HG03558 (cell line): Measurements from ENCODE around the gene NTSR1.

Experiments used
- ATAC-seq: cut with Tn5 transposase; IDR thresholded peaks from one replicate; pipeline ENCODE4 v1.9.1; 2021; ENCODE audit warnings: moderate number of reproducible peaks; ENCODE audit not compliant: unreplicated experiment; ENCODE audit errors: extremely low read depth

Gene NTSR1

GRCh38 chr20:62708591-62709536, at the start of gene NTSR1:
TSS of gene NTSR1 (plus strand) at chr20:62708836. CDS start at chr20:62709208, 372 bp downstream.
- no peak for ATAC-seq

- no peak for ATAC-seq
Observed at GRCh38 chr20:62659488-62660239, 49.0 kb upstream of the NTSR1 start.

GRCh38 chr20:62660240-62660615, 48.4 kb upstream of the NTSR1 start:
- ATAC-seq, result no peak

GRCh38 chr20:62660768-62661167, 47.9 kb upstream of the NTSR1 start:
- ATAC-seq, result no peak

GRCh38 chr20:62661647-62662046, 47.0 kb upstream of the NTSR1 start:
- ATAC-seq, result no peak

- ATAC-seq, result no peak
Observed at GRCh38 chr20:62662422-62662821, 46.2 kb upstream of the NTSR1 start.

GRCh38 chr20:62663145-62664018, 45.3 kb upstream of the NTSR1 start:
- no peak for ATAC-seq

GRCh38 chr20:62664019-62664971, 44.3 kb upstream of the NTSR1 start:
- no peak for ATAC-seq

GRCh38 chr20:62665153-62665754, 43.4 kb upstream of the NTSR1 start:
- ATAC-seq, result no peak

- ATAC-seq, result no peak
Observed at GRCh38 chr20:62665826-62666735, 42.6 kb upstream of the NTSR1 start.

GRCh38 chr20:62666736-62667529, 41.7 kb upstream of the NTSR1 start:
- no peak for ATAC-seq

GRCh38 chr20:62667530-62668440, 40.9 kb upstream of the NTSR1 start:
- ATAC-seq, result no peak

GRCh38 chr20:62668441-62669027, 40.1 kb upstream of the NTSR1 start:
- no peak for ATAC-seq

- no peak for ATAC-seq
Observed at GRCh38 chr20:62669249-62669648, 39.4 kb upstream of the NTSR1 start.

- ATAC-seq, result no peak
Observed at GRCh38 chr20:62670156-62670555, 38.5 kb upstream of the NTSR1 start.

- ATAC-seq, result no peak
Observed at GRCh38 chr20:62670998-62671397, 37.6 kb upstream of the NTSR1 start.
